Activated gamma-delta T cell treated with Interleukin-2 at 50 U/mL for 16 hours (primary cell): ENCODE results near the gene FAM149B1.
A peak's percentile ranks its signal among the peaks of the same experiment; 100 is the strongest.
"Not testable (repeated sequence)": the region's sequence is repeated elsewhere in the genome, so short reads cannot be mapped to it uniquely, and the experiment has no call there.

Experiments used
- DNase-seq: peaks from one replicate; pipeline ENCODE4 v3.0.0-alpha.2; 2020

The FAM149B1 gene

GRCh38 chr10:73167783-73168464 is at the start of gene FAM149B1, which contains the start of gene ECD:
FAM149B1 (plus strand) TSS chr10:73168119; CDS start chr10:73168340, 221 bp downstream.
ECD (minus strand) TSS chr10:73168008; CDS start chr10:73163937, 4,071 bp downstream.
- DNase-seq, result peak; percentile 86

DNA sequence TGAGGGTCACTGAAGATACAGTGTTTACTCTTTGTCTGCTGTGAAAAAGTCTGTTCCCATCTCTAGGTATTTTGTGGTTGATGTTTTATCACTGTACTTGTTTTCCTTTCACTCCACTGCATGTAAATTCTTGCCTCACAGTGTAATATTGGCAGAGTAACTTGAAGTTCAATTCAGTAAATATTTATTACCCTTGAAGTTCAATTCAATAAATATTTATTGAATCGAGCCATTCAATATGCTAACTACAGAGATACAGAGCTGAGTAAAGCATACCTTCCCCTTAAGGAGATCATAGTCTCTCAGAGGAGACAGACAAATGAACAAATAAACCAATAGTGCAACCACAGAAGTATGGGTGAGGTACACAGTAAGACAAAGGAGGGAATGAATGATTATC is 48.5 kb upstream of the FAM149B1 start:
- no peak for DNase-seq

DNA sequence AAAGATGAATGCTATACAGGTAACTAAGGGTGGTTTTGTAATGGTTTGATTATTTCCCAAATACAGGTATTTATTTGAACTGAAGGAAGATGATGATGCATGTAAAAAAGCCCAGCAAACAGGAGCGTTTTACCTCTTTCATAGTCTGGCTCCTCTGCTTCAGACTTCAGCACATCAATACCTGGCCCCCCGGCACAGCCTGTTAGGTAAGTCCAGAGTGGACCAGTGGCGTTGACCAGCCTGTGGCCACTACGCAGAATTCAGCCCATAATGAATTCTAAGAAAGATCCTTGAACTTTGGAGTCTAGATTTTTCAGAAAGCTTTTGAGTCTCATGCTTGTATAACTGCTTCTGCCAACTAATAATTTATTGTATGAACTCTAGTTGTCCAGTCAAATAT is 48.0 kb upstream of the FAM149B1 start:
- DNase-seq, result no peak

- no peak for DNase-seq
Measured at GRCh38 chr10:73126343-73126742, 41.6 kb upstream of the FAM149B1 start.

DNA sequence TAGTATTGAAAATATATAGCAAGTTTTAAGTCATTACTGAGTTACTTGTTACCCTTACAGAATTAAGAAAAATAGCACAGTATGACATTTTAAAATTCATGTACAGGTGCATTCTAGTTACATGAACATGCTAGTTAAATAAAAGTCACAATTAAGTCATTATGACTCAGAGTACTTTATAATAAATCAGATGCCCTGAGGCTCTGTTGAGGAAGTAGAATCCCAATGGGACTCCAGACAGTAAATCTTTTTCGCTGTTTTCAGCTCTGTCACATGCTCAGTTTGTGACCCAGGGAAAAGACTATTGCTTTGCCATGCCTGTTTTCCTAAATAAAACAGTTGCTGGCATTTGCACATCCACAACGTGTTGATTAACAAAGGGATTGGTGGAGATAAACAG is 36.6 kb upstream of the FAM149B1 start:
- no peak for DNase-seq

- DNase-seq, result no peak
Measured at GRCh38 chr10:73131913-73132686, 35.8 kb upstream of the FAM149B1 start.

DNA sequence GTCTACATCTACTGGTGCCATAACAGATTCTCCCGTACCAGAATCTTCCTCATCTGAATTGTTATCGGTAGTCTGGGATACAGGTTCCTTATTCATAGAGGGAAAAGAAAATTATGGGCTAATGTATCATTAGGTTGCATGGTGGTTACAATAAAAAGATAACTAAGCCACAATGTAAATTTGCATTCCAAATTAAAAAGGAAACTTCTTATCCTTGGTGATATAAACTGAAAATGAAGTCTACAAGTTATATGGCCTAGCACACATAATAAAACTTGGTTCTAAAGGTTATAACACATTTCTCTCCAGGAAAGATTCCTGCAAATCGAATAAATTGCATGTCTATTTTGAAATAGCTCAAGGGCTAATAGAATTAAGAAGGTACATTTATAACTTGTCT is 33.2 kb upstream of the FAM149B1 start:
- no peak for DNase-seq

GRCh38 chr10:73136627-73137026 is 31.3 kb upstream of the FAM149B1 start:
- DNase-seq, result no peak

DNA sequence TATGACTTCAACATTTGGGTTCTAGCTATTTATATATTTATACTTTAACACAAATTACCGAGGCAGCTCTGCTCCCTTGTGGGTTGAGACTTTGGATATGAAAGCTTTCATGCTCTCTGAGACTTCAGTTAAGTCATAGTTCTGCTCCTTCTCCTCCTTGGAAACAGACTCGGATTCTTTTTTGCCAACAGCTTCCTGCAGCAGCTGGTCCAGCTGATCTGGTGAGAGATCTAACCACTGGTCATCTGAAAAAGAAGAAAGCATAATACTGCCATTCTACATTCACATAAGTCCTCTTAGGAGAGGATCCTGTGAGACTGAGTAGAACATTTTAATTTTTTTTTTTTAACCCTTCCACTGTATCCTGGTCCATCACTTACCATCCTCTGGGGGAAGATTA is 28.7 kb upstream of the FAM149B1 start:
- DNase-seq, result no peak

GRCh38 chr10:73141603-73142002 is 26.3 kb upstream of the FAM149B1 start:
- no peak for DNase-seq

- not testable (repeated sequence) for DNase-seq
Measured at GRCh38 chr10:73150633-73151413, 17.1 kb upstream of the FAM149B1 start.

DNA sequence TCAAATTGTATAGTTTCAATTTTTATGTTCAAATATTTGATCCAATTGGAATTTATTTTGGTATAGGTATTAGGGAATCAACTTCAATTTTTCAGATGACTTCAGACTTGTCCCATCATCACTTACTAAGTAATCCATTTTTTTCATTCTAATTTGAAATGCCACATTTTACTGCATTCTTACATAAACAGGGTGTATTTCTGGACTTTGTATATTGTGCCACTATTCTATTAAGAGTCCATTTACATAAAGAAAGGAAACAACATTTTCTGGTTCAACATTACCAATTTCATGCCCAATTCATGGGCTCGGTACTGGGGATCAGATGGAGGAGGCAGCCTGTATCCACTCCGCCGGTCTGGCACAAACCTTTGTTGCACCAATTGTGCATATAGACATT is 15.9 kb upstream of the FAM149B1 start:
- DNase-seq, result no peak

- no peak for DNase-seq
Measured at GRCh38 chr10:73156054-73156453, 11.9 kb upstream of the FAM149B1 start.

GRCh38 chr10:73159038-73159648 is 8.8 kb upstream of the FAM149B1 start:
- peak; percentile 54 for DNase-seq

- no peak for DNase-seq
Measured at GRCh38 chr10:73161079-73161478, 6.8 kb upstream of the FAM149B1 start.

GRCh38 chr10:73161662-73162061 is 6.3 kb upstream of the FAM149B1 start:
- DNase-seq, result no peak

DNA sequence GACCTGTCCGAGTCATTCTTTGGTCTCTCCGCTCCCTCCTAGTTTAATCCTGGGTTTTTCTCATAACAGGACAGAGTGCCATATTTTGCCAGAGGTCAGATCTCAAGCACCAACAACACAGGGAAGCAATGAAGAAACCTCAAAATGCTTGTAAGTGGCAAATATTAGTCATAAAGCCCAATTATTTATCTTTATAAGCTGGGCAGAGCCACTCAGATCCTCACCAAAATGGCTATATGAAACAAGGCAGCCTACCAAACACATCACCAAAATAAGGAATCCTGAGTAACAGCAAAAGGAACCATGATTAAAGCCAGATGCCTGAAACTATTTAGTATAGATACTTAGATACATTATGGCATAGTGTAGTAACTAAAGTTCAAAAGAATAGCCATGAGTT is 4.8 kb upstream of the FAM149B1 start:
- no peak for DNase-seq

DNA sequence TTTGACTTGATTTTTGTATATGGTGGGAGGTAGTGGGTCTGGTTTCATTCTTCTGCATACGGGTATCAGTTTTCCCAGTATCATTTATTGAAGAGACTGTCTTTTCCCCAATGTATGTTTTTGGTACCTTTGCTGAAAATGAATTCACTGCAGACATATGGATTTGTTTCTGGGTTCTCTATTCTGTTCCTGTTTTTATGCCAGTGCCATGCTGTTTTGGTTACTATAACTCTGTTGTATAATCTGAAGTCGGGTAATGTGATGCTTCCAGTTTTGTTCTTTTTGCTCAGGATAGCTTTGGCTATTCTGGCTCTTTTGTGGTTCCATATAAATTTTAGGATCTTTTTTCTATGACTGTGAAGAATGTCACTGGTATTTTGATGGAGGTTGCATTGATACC is 947 bp upstream of the FAM149B1 start:
- DNase-seq, result no peak

- DNase-seq, result no peak
Measured at GRCh38 chr10:73167458-73167782, 499 bp upstream of the FAM149B1 start.

DNA sequence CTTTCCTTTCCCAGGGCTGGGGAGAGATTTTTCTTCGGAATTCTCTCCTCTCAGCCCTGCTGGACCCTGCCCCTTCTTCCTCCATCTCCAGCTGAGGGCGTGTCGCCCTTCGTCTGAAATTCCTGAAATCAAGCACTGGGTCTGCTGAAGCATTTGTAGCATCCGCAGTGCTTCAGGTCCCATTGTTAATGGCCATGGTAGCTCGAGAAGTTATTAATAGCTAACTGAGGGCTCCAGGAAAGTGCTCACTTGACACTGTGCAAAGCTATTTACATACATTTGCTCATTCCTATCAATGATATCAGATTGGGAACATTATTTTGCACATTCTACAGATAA is 515 bp downstream of the FAM149B1 start:
- DNase-seq, result no peak

GRCh38 chr10:73169320-73169719 is 1.4 kb downstream of the FAM149B1 start:
- no peak for DNase-seq

DNA sequence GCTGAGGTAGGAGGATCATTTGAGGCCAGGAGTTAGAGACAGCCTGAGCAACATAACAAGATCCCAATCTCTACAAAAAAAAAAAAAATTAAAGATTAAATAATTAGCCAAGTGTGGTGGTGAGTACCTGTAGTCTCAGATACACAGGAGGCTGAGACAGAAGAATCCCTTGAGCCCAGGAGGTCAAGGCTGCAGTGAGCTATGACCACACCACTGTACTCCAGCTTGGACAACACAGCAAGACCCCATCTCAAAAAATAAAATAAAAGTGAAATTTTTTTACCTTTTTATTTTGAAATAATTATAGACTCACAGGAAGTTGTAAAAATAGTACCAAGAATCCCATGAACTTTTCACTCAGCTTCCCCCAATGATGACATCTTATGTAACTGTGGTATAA is 4.9 kb downstream of the FAM149B1 start:
- no peak for DNase-seq

GRCh38 chr10:73174148-73174925 is 6.4 kb downstream of the FAM149B1 start:
- DNase-seq, result no peak
